Adrenal gland (tissue), 12 donors: Measurements from ENCODE around the gene GLI1. TPM values are rescaled to one million over a fixed set of nuclear protein-coding genes. Genes with fewer than 3 reads are reported as not detected.
"Not testable (repeated sequence)": the region's sequence is repeated elsewhere in the genome, so short reads cannot be mapped to it uniquely, and the experiment has no call there.

Experiments
- DNase-seq, 7 donors: peaks; one replicate each; pipeline ENCODE4 v3.0.0-alpha.2; 2019 to 2020
- H3K27ac ChIP-seq, 5 donors: fragments of 200-600 bp; sonication (generic) in 4 of 5; 1 replicate in 3 of 5; 2 replicates in 2 of 5; pipeline versions ENCODE4 v1.5.1 to v1.8.0; 2016 to 2020; ENCODE audit warnings: mild to moderate bottlenecking in 1 of 5
- H3K27me3 ChIP-seq: fragments of 200-600 bp; 2 replicates; pipeline ENCODE4 v1.8.0; 2021
- H3K36me3 ChIP-seq, 2 donors: fragments of 200-600 bp; replicated peaks in 1 of 2; 1 replicate in 1 of 2; 2 replicates in 1 of 2; pipeline versions ENCODE4 v1.5.1 to v1.8.0; 2018 to 2022
- H3K4me1 ChIP-seq, 2 donors: fragments of 200-600 bp; replicated peaks in 1 of 2; 1 replicate in 1 of 2; 2 replicates in 1 of 2; pipeline versions ENCODE4 v1.5.1 to v1.8.0; 2018 to 2021
- H3K4me3 ChIP-seq, 4 donors: fragments of 200-600 bp; sonication (generic) in 3 of 4; one replicate each; pipeline ENCODE4 v1.5.1; 2016 to 2018
- H3K9me3 ChIP-seq, 3 donors: fragments of 200-600 bp; sonication (generic) in 1 of 3; replicated peaks in 1 of 3; 1 replicate in 2 of 3; 2 replicates in 1 of 3; pipeline versions ENCODE4 v1.5.1 to v1.8.0; 2016 to 2021
- CTCF ChIP-seq, 6 experiments: fragments of 450-650 bp in 4 of 6; fragments of 200-600 bp in 2 of 6; sonication (generic) in 1 of 6; IDR thresholded peaks; 1 replicate in 5 of 6; 2 replicates in 1 of 6; pipeline versions ENCODE4 v1.5.1 to v1.8.0; 2016 to 2021; ENCODE audit warnings: antibody characterized with exemption in 6 of 6, mild to moderate bottlenecking in 2 of 6, moderate library complexity in 1 of 6
- POLR2A ChIP-seq, 2 donors: fragments of 450-650 bp; IDR thresholded peaks; one replicate each; pipeline ENCODE4 v1.6.1; 2017; ENCODE audit warnings: antibody characterized with exemption in 2 of 2, mild to moderate bottlenecking in 2 of 2, moderate library complexity in 1 of 2
- WGBS, 4 donors: extraction: QIAGEN DNeasy Blood & Tissue Kit in 2 of 4; methylation state at CpG; one replicate each; pipeline versions ENCODE4 v1.1.5 to v1.1.7; 2013 to 2017; 5-methylcytosine and 5-hydroxymethylcytosine counted together
- intact Hi-C, 2 donors: fragments of 100-400 bp; cut with DNase I; formaldehyde crosslinking; loops; one replicate each; pipeline versions ENCODE4 v1.14.1 to v1.15.0; 2022 to 2023
- polyA plus RNA-seq, 3 donors: library from polyadenylated mRNA; stranded (reverse); fragments of 200-250 nt in 2 of 3; fragments of 350-450 nt in 1 of 3; fragmentation: Illumina TruSeq in 1 of 3; extraction: RNeasy Lipid Tissue Mini Kit (QIAGEN cat#74804) in 1 of 3; gene quantifications; one replicate each; pipeline ENCODE4 v1.2.3, GENCODE V29; 2013 to 2014
- total RNA-seq, 9 donors: library from RNA; depleted of rRNA in 4 of 9; stranded (reverse); fragments of >200 nt in 4 of 9; fragments of 120-200 nt in 1 of 9; fragmentation: NEBNext Ultra II Directional in 1 of 9; extraction: Animal tissue kit (Norgen Biotek cat#: 25700) in 1 of 9; gene quantifications; one replicate each; pipeline versions ENCODE4 v1.1.0 to v1.2.4, GENCODE V29; 2013 to 2023
- donor health status: healthy with polysubstance abuse.
- donor health status: Bipolar disorder and iron deficiency.
- donor health status: DM: yes; HTN: yes; CAD: no.
- donor health status: DM: no; HTN: no; CAD: no.
- donor health status: DM: no; HTN: no; CAD: no.
- donor health status: DM: yes; HTN: yes; CAD: no.

Gene GLI1
- total and polyA plus RNA-seq, 12 donors = 0.30 to 7.2 (median 1.4) TPM

- WGBS, 4 donors = 92 to 99% (median 96%) methylated on average over 3 to 4 of the region's 4 CpGs
- no peaks in the 10 kb centered on the region for H3K9me3 ChIP-seq
- no peak for DNase-seq
- intact Hi-C loops = no loop called here
- H3K36me3 ChIP-seq = peaks cover 0 to 70% of the 10 kb centered on the region in 2 donors
- H3K4me3 ChIP-seq = no peak overlapping the region
- no peak for TF ChIP-seq POLR2A (IDR thresholded peaks at IDR 0.05)
- no peak for TF ChIP-seq CTCF (IDR thresholded peaks at IDR 0.05)
- no peaks in the 10 kb centered on the region for H3K4me1 ChIP-seq
- no peaks in the 10 kb centered on the region for H3K27me3 ChIP-seq
- H3K27ac ChIP-seq = no peak overlapping the region
Measured at GRCh38 chr12:57511161-57511560, 51.6 kb downstream of the GLI1 start.

DNA sequence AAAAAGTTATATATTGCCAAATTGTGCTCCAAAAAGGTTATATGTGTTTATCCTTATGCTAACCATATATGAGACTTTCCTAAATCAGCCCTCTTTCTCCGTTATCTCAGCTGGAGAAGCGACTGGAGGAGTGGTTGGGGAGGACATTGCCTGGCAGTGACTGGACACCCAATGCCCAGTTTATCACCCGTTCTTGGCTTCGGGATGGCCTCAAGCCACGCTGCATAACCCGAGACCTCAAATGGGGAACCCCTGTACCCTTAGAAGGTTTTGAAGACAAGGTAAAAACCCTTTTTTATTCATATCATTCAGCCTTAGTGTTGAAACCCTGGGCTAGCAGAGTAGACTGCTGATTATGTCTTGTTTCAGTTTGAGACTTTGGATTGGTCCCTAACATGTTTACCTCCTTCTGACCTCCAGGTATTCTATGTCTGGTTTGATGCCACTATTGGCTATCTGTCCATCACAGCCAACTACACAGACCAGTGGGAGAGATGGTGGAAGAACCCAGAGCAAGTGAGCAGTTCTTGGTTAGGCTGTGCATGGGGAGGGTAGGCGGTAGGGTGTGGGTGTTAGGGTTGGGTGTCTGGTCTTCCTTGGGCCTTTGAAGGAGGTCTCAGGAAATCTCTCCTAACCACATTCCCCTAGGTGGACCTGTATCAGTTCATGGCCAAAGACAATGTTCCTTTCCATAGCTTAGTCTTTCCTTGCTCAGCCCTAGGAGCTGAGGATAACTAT is 52.2 kb downstream of the GLI1 start:
- 96 to 99% (median 97%) methylated on average over 7 of the region's 7 CpGs for WGBS, 4 donors
- Histone ChIP-seq H3K4me1 (peaks cover 0 to under 1% of the 10 kb centered on the region in 2 donors), H3K9me3 (no peaks in the 10 kb centered on the region), H3K27me3 (no peaks in the 10 kb centered on the region), H3K27ac (no peak overlapping the region), H3K4me3 (no peak overlapping the region), H3K36me3 (peaks cover 0 to 72% of the 10 kb centered on the region in 2 donors)
- TF ChIP-seq CTCF (IDR thresholded peaks at IDR 0.05) (no peak), POLR2A (IDR thresholded peaks at IDR 0.05) (no peak)
- DNase-seq = no peak
- intact Hi-C loops = no loop called here

DNA sequence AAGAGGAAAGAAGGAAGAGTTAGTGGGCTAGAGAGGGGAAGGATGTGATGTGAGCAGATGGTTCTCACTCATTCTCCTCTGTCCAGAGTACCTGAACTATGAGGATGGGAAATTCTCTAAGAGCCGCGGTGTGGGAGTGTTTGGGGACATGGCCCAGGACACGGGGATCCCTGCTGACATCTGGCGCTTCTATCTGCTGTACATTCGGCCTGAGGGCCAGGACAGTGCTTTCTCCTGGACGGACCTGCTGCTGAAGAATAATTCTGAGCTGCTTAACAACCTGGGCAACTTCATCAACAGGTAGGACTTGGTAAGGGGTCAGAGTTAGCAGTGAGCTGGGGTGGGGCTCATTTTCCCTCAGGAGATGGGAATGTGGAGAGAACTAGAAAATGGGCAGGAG is 53.1 kb downstream of the GLI1 start:
- Histone ChIP-seq H3K27ac (no peak overlapping the region), H3K4me1 (peaks cover 3 to 9% of the 10 kb centered on the region in 2 donors), H3K9me3 (no peaks in the 10 kb centered on the region), H3K4me3 (no peak overlapping the region), H3K27me3 (no peaks in the 10 kb centered on the region), H3K36me3 (peaks cover 0 to 81% of the 10 kb centered on the region in 2 donors)
- WGBS, 4 donors = 89 to 95% (median 92%) methylated on average over 6 of the region's 6 CpGs
- intact Hi-C loops = no loop called here
- no peak for DNase-seq
- TF ChIP-seq CTCF (IDR thresholded peaks at IDR 0.05) = no peak
- no peak for TF ChIP-seq POLR2A (IDR thresholded peaks at IDR 0.05)

GRCh38 chr12:57513266-57513665 is 53.7 kb downstream of the GLI1 start:
- H3K36me3 ChIP-seq = peaks cover 0 to 84% of the 10 kb centered on the region in 2 donors
- intact Hi-C loops = no loop called here

GRCh38 chr12:57513677-57514076 is 54.1 kb downstream of the GLI1 start:
- H3K27ac ChIP-seq, intact Hi-C loops, H3K27me3 ChIP-seq: not testable (repeated sequence)

More at GRCh38 chr12:57513266-57513665, 53.7 kb downstream of the GLI1 start:
- no peaks in the 10 kb centered on the region for H3K27me3 ChIP-seq
- H3K4me1 ChIP-seq = peaks cover 9 to 15% of the 10 kb centered on the region in 2 donors
- no peak overlapping the region for H3K27ac ChIP-seq
- no peak for DNase-seq
- WGBS, 4 donors = 93 to 98% (median 95%) methylated on average over 5 of the region's 5 CpGs
- TF ChIP-seq POLR2A (IDR thresholded peaks at IDR 0.05) (no peak), CTCF (IDR thresholded peaks at IDR 0.05) (no peak)
- no peak overlapping the region for H3K4me3 ChIP-seq
- H3K9me3 ChIP-seq = no peaks in the 10 kb centered on the region

GRCh38 chr12:57514246-57514645 is 54.7 kb downstream of the GLI1 start:
- H3K9me3 ChIP-seq, DNase-seq, H3K27me3 ChIP-seq, H3K27ac ChIP-seq, H3K4me3 ChIP-seq, intact Hi-C loops: not testable (repeated sequence)
- Histone ChIP-seq H3K4me1 (peaks cover 16 to 25% of the 10 kb centered on the region in 2 donors), H3K36me3 (peaks cover 0 to 79% of the 10 kb centered on the region in 2 donors)
- WGBS, 4 donors = 88 to 95% (median 93%) methylated on average over 9 of the region's 9 CpGs

More at GRCh38 chr12:57513677-57514076, 54.1 kb downstream of the GLI1 start:
- not testable (repeated sequence) for H3K4me3 ChIP-seq, H3K9me3 ChIP-seq, DNase-seq
- WGBS, 4 donors = 95 to 98% (median 97%) methylated on average over 6 of the region's 6 CpGs
- Histone ChIP-seq H3K36me3 (peaks cover 0 to 84% of the 10 kb centered on the region in 2 donors), H3K4me1 (peaks cover 13 to 19% of the 10 kb centered on the region in 2 donors)
